GM19438 (cell line): ENCODE data around the gene AHCY.
"Not testable (repeated sequence)": the region's sequence is repeated elsewhere in the genome, so short reads cannot be mapped to it uniquely, and the experiment has no call there.

Experiments
- ATAC-seq: cut with Tn5 transposase; IDR thresholded peaks from one replicate; pipeline ENCODE4 v1.9.1; 2021; ENCODE audit warnings: low read depth; ENCODE audit not compliant: unreplicated experiment

Gene AHCY

GRCh38 chr20:34263468-34263867 lies 39.7 kb downstream of the AHCY start:
- not testable (repeated sequence) for ATAC-seq

DNA sequence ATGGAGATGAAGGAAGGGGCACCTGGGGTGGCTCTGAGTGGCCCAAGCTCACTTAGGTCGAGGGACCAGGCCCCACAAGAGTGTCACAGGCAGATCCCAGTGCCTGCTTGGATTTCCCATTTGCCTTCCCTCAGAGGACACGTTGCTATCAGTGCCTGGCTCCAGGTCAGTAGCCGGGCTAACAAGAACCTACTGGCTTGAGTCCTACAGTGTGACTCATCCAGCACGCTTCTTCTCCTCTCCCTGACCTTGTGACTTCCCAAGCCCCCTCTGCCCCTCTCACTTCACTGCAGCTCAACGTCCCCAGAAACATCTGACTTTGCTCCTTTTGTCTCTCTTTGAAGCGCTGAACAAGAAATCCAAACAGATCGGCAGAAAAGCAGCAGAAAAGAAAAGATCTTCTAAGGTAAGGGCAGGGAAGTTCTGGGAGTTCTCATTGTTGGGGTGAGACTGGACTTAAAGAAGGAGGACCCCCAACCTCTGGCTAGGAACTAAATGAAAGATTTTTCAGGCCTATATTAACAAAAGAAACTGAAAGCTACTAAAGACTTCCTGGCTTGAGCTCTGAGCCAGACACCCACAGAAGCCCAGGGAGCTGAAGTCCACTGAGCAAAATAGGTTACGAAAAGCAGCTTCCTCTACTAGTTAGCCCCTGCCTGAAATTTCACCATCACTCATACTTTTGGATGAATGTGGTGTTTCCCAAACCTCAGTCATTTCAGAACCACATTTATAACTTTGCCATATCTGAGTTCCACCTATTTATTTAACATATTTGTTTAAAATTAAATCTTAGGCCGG lies 40.5 kb downstream of the AHCY start:
- no peak for ATAC-seq

GRCh38 chr20:34260208-34260942 lies 42.8 kb downstream of the AHCY start:
- ATAC-seq, result no peak

- ATAC-seq, result no peak
Observed at GRCh38 chr20:34256629-34257124, 46.5 kb downstream of the AHCY start.

DNA sequence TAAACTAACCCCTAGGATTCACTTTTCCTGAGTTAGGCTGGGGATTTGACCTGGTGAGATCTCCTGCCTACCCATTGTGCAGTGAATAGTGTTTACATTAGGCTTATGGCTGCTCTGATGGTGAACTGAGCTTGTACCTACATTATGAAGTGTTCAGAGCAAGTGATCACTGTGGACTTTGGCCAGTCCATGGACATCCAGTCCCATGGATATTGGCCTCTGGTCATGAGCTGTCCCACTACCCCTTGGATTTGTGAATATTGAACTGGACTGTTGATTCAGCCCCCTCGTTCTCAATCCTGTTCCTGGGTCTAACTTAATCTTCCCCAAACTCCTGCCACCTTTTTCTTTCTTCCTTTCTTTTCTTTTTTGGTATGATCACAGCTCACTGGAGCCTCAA lies 48.2 kb downstream of the AHCY start:
- ATAC-seq, result no peak

DNA sequence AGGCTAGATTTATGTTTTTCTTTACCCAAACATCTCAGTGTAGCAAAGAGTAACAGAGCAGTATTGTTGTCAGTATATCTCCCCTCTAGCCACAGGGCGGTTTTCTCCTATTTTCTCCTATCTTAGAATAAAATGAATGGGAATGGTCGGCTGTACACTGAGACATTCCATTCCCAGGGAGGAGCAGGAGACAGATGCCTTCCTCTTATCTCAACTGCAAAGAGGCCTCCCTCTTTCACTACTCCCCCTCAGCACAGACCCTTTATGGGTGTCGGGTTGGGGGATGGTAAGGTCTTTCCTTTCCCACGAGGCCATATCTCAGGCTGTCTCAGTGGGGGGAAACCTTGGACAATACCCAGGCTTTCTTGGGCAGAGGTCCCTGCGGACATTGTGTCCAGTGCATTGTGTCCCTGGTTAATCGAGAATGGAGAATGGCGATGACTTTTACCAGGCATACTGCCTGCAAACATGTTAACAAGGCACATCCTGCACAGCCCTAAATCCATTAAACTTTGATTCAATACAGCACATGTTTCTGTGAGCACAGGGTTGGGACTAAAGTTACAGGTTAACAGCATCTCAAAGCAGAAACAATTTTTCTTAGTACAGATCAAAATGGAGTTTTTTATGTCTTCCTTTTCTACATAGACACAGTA lies 50.6 kb downstream of the AHCY start:
- ATAC-seq, result not testable (repeated sequence)

- no peak for ATAC-seq
Observed at GRCh38 chr20:34251619-34252018, 51.5 kb downstream of the AHCY start.

DNA sequence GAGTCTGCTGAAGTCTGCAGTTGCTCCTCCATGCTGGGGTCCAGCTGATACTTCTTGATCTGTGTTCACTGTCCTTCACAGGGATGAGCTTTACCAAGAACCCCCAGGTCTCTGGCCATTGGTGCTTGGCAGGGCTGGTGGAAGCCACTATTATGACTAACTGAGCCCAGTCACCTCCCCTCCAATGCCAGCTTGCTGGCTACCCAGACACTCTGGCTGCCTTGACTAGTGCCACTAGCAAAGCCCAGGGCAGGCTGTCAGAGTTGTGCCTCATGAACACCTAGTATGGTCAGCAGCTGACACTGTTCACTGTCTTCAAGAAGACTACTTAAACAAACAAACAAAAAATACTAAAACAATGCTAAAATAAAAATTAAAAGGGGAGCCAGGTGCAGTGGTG lies 53.1 kb downstream of the AHCY start:
- ATAC-seq, result no peak

DNA sequence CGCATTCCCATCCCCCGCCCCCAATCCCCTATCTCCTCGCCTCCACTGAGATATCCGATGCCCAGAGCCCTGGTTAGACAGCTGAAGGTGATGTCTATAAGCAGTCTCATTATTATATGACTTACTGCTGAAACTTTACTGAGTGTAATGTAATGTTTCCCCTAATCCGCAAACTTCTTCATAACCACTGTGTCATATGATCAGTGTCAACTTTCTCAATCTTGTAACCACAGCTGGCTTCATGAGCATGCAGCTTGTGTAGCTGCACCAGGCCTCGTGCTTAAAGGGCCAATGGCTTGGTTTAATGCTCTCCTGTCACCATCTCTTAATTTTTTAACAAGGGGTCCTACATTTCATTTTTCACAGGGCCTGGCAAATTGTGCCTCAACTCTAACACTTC lies 53.9 kb downstream of the AHCY start:
- no peak for ATAC-seq

GRCh38 chr20:34246126-34246626 lies 57.0 kb downstream of the AHCY start:
- ATAC-seq, result no peak

DNA sequence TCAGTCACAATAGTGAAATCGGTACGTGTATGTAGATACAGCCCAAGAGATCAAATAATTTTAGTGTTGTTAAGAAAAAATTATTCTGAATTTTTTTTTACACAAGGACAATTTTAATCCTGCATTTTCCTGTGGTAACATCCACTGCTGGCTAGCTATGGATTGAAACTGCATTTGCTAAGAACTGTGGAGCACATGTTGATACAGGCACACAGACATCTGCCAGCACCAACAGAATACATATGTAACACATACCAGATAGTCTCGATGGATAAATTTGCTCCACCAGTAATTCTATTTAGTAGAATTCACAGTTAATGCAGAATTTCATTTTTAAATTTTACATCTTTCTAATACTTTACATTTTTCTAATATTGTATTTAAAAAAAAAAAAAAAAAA lies 59.8 kb downstream of the AHCY start:
- no peak for ATAC-seq

DNA sequence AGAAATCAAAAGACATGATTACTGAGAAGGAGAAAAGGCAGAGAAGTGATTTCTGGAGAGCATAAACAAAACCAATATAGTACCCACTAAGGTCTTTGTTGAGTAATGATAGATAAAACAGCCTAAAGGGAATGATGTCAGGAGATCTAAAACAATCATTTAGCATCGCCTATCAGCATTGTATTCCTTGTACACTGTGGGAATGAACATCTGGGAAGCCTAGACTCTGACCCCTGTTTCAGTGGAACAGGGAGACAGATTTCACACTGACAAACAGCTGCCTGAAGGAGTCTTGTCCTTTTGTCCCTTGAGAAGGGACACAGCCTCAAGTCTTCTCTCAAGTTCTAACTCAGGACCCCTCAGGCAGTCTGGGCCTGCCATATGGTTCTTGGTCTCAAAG lies 60.3 kb downstream of the AHCY start:
- ATAC-seq, result no peak

DNA sequence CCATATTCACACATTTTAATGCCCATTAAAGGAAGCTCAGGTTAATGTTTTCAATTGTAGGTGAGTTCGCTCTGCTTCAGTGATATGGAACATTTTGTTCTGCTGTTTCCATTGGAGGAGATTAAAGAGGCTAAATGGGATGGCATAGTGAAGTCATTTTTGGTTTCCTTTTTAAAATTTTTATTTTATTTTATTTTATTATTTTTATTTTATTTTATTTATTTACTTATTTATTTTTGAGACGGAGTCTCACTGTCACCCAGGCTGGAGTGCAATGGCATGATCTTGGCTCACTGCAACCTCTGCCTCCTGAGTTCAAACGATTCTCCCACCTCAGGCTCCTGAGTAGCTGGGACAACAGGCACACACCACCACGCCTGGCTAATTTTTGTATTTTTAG lies 61.1 kb downstream of the AHCY start:
- not testable (repeated sequence) for ATAC-seq

GRCh38 chr20:34240693-34241615 lies 62.2 kb downstream of the AHCY start, which contains the start of gene ASIP:
Gene ASIP (plus strand): TSS chr20:34241423. CDS start chr20:34260375, 18,952 bp downstream.
- no peak for ATAC-seq

DNA sequence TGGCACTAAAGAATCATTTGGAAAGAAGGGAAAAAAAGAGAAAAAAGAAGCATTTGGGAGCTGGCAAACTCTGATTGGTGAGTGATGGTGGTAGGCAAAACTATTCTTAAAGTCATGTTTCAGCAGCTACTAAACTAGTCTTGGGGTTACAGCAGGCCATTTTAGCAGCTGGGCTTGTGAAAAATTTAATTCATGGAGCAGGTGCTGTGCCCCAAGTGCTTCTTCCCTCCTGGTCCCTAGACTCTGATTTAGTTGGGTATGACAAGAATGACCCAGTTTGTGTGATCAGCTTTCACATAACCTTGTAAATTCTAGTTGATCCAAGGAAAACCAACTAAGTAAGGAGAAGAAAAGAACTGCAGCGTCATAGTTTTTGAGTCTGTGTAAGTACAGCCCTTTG lies 63.0 kb downstream of the AHCY start:
- ATAC-seq, result no peak

- no peak for ATAC-seq
Observed at GRCh38 chr20:34237942-34238341, 65.2 kb downstream of the AHCY start.

GRCh38 chr20:34235875-34236274 lies 67.3 kb downstream of the AHCY start:
- no peak for ATAC-seq

- ATAC-seq, result no peak
Observed at GRCh38 chr20:34233687-34234086, 69.5 kb downstream of the AHCY start.

- ATAC-seq, result no peak
Observed at GRCh38 chr20:34232494-34233087, 70.6 kb downstream of the AHCY start.

GRCh38 chr20:34231634-34232033 lies 71.5 kb downstream of the AHCY start:
- ATAC-seq, result no peak
